GM10266 (cell line): ENCODE measurements around the gene ANGEL2.
"Not testable (repeated sequence)": the region's sequence is repeated elsewhere in the genome, so short reads cannot be mapped to it uniquely, and the experiment has no call there.

Experiments
- DNase-seq: peaks from one replicate; pipeline ENCODE4 v3.0.0; 2012; ENCODE audit errors: extremely low spot score
- CTCF ChIP-seq: IDR thresholded peaks from 2 replicates; pipeline ENCODE4 v1.5.1; 2012; ENCODE audit warnings: mild to moderate bottlenecking, low read depth; ENCODE audit not compliant: control insufficient read depth, insufficient read depth; ENCODE audit errors: missing control alignments

ANGEL2 gene

GRCh38 chr1:213041443-213041842 is 25.8 kb upstream of the ANGEL2 start:
- no peak for DNase-seq

GRCh38 chr1:213035573-213035972 is 19.9 kb upstream of the ANGEL2 start:
- TF ChIP-seq CTCF, result no peak
- DNase-seq, result no peak

More at GRCh38 chr1:213041443-213041842, 25.8 kb upstream of the ANGEL2 start:
- no peak for TF ChIP-seq CTCF

GRCh38 chr1:213034713-213035112 is 19.0 kb upstream of the ANGEL2 start:
- no peak for TF ChIP-seq CTCF
- DNase-seq, result no peak

GRCh38 chr1:213032651-213033050 is 17.0 kb upstream of the ANGEL2 start:
- no peak for DNase-seq
- TF ChIP-seq CTCF, result no peak

GRCh38 chr1:213027024-213027423 is 11.4 kb upstream of the ANGEL2 start:
- not testable (repeated sequence) for DNase-seq

- TF ChIP-seq CTCF, result no peak
- DNase-seq, result no peak
These were observed 4.3 kb upstream of the ANGEL2 start for GRCh38 chr1:213020016-213020415.

- TF ChIP-seq CTCF, result no peak
- DNase-seq, result no peak
These were observed 3.8 kb upstream of the ANGEL2 start for GRCh38 chr1:213019450-213019849.

GRCh38 chr1:213017447-213018273 is 2.0 kb upstream of the ANGEL2 start:
- DNase-seq, result no peak
- TF ChIP-seq CTCF, result no peak
